Thyroid gland (tissue), 4 donors: ENCODE results near the gene TGFB3. TPM values are rescaled to one million over a fixed set of nuclear protein-coding genes. Genes with fewer than 3 reads are reported as not detected.

Source experiments
- DNase-seq, 2 donors: peaks; one replicate each; pipeline ENCODE4 v3.0.0-alpha.2; 2019
- H3K27ac ChIP-seq, 3 donors: fragments of 200-600 bp; sonication (generic); 1 replicate in 2 of 3; 2 replicates in 1 of 3; pipeline ENCODE4 v1.5.1; 2016 to 2019; ENCODE audit warnings: mild to moderate bottlenecking in 1 of 3, moderate library complexity in 1 of 3
- H3K27me3 ChIP-seq: fragments of 200-600 bp; sonication (generic); one replicate; pipeline ENCODE4 v1.5.1; 2019
- H3K36me3 ChIP-seq, 2 donors: fragments of 200-600 bp; sonication (generic); one replicate each; pipeline ENCODE4 v1.5.1; 2016 to 2019
- H3K4me1 ChIP-seq, 2 donors: fragments of 200-600 bp; sonication (generic); one replicate each; pipeline ENCODE4 v1.5.1; 2017 to 2019
- H3K4me3 ChIP-seq, 3 donors: fragments of 200-600 bp; sonication (generic); replicated peaks in 1 of 3; 1 replicate in 2 of 3; 2 replicates in 1 of 3; pipeline ENCODE4 v1.5.1; 2016; ENCODE audit warnings: mild to moderate bottlenecking in 1 of 3
- H3K9me3 ChIP-seq: fragments of 200-600 bp; sonication (generic); one replicate; pipeline ENCODE4 v1.5.1; 2017
- POLR2A ChIP-seq, 2 donors: fragments of 450-650 bp; IDR thresholded peaks; one replicate each; pipeline ENCODE4 v1.6.1; 2017; ENCODE audit warnings: antibody characterized with exemption in 2 of 2, mild to moderate bottlenecking in 2 of 2, moderate library complexity in 1 of 2
- WGBS, 2 donors: methylation state at CpG; one replicate each; pipeline ENCODE4 v1.1.5; 2017; 5-methylcytosine and 5-hydroxymethylcytosine counted together
- intact Hi-C: fragments of 100-400 bp; cut with DNase I; formaldehyde crosslinking; loops from one replicate; pipeline ENCODE4 v1.15.1; 2023
- total RNA-seq, 4 donors: library from RNA; depleted of rRNA; stranded (reverse); fragments of >200 nt; gene quantifications; one replicate each; pipeline ENCODE4 v1.2.3, GENCODE V29; 2016
- TF ChIP-seq, protein P1 (sequence below), 6 experiments: fragments of 200-600 bp in 3 of 6; fragments of 450-650 bp in 3 of 6; sonication (generic) in 3 of 6; IDR thresholded peaks; one replicate each; pipeline ENCODE4 v1.5.1; 2016 to 2019; ENCODE audit warnings: antibody characterized with exemption in 6 of 6, mild to moderate bottlenecking in 2 of 6, inconsistent platforms in 1 of 6, moderate library complexity in 1 of 6

TGFB3 gene
- total RNA-seq, 4 donors from 2014 or later: 8.0 to 14.7 (median 11.3) TPM

DNA sequence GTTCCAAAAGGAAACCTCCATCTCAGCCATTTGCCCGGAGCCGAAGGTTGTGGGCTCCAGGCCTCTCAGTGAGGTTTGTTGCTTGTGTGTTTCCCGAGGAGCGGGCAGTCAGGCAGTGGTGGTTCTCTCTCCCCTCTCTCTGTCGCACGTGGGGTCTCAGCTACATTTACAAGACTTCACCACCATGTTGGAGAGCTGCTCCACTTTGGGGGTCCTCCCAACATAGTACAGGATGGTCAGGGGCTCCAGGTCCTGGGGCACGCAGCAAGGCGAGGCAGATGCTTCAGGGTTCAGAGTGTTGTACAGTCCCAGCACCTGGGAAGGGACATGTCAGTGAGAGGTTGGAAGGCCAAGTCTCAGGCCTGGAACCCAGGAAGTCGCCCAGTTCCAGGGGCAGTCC is 22.8 kb downstream of the TGFB3 start:
- Histone ChIP-seq H3K27me3 (no peaks in the 10 kb centered on the region), H3K36me3 (peaks cover 0 to 8% of the 10 kb centered on the region in 2 donors), H3K4me3 (no peak overlapping the region), H3K27ac (no peak overlapping the region), H3K4me1 (no peaks in the 10 kb centered on the region), H3K9me3 (no peaks in the 10 kb centered on the region)
- DNase-seq: no peak
- intact Hi-C loops: no loop called here
- no peak for TF ChIP-seq POLR2A (IDR thresholded peaks at IDR 0.05)
- WGBS, 2 donors: 93 to 95% methylated on average over 7 to 9 of the region's 9 CpGs

DNA sequence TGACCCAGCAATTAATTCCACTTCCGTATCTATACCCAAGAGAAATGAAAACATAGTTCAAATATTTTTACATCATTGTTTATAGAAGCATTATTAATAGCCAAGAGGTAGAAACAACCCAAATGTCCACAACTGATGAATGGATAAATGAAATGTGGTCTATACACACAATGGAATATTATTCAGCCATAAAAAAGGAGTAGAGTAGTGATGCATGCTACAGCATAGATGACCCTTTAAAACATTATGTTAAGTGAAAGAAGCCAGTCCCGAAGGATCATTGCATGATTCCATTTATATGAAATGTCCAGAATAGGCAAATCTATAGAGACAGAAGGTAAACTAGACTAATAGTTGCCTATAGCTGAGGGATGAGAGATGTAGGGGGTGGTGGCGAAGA is 29.3 kb downstream of the TGFB3 start:
- no peak for TF ChIP-seq POLR2A (IDR thresholded peaks at IDR 0.05)
- TF ChIP-seq, protein P1, sequence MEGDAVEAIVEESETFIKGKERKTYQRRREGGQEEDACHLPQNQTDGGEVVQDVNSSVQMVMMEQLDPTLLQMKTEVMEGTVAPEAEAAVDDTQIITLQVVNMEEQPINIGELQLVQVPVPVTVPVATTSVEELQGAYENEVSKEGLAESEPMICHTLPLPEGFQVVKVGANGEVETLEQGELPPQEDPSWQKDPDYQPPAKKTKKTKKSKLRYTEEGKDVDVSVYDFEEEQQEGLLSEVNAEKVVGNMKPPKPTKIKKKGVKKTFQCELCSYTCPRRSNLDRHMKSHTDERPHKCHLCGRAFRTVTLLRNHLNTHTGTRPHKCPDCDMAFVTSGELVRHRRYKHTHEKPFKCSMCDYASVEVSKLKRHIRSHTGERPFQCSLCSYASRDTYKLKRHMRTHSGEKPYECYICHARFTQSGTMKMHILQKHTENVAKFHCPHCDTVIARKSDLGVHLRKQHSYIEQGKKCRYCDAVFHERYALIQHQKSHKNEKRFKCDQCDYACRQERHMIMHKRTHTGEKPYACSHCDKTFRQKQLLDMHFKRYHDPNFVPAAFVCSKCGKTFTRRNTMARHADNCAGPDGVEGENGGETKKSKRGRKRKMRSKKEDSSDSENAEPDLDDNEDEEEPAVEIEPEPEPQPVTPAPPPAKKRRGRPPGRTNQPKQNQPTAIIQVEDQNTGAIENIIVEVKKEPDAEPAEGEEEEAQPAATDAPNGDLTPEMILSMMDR (IDR thresholded peaks at IDR 0.05): no peak
- Histone ChIP-seq H3K4me1 (no peaks in the 10 kb centered on the region), H3K9me3 (no peaks in the 10 kb centered on the region), H3K27me3 (no peaks in the 10 kb centered on the region), H3K4me3 (no peak overlapping the region), H3K36me3 (no peaks in the 10 kb centered on the region), H3K27ac (no peak overlapping the region)
- no peak for DNase-seq
- 94% methylated on average over 3 of the region's 3 CpGs for WGBS, 2 donors
- intact Hi-C loops: no loop called here

DNA sequence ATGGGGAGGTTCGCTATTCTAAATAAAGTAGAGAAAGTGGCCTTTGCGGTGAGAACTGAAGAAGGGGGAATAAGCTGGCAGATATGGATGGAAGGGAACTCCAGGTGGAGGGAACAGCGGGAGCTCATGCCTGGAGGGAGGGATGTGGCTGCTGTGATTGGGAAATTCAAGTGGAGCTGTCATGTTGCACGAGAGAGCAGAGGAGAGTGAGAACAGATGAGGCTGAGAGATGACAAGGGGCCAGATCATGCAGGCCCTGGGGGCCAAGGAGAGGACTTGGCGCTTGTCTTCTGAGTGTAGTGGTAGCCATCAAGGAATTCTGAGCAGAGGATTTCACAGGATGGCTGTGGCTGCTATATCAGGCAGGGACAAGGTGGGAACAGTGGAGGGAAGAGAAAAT is 35.0 kb downstream of the TGFB3 start:
- intact Hi-C loops: no loop called here
- no peak overlapping the region for H3K27ac ChIP-seq
- H3K9me3 ChIP-seq: no peaks in the 10 kb centered on the region
- TF ChIP-seq, protein P1 (IDR thresholded peaks at IDR 0.05): no peak
- TF ChIP-seq POLR2A (IDR thresholded peaks at IDR 0.05): no peak
- H3K27me3 ChIP-seq: no peaks in the 10 kb centered on the region
- no peaks in the 10 kb centered on the region for H3K4me1 ChIP-seq
- DNase-seq: no peak
- WGBS, 2 donors: 88 to 91% methylated on average over 5 of the region's 5 CpGs
- no peaks in the 10 kb centered on the region for H3K36me3 ChIP-seq
- no peak overlapping the region for H3K4me3 ChIP-seq

DNA sequence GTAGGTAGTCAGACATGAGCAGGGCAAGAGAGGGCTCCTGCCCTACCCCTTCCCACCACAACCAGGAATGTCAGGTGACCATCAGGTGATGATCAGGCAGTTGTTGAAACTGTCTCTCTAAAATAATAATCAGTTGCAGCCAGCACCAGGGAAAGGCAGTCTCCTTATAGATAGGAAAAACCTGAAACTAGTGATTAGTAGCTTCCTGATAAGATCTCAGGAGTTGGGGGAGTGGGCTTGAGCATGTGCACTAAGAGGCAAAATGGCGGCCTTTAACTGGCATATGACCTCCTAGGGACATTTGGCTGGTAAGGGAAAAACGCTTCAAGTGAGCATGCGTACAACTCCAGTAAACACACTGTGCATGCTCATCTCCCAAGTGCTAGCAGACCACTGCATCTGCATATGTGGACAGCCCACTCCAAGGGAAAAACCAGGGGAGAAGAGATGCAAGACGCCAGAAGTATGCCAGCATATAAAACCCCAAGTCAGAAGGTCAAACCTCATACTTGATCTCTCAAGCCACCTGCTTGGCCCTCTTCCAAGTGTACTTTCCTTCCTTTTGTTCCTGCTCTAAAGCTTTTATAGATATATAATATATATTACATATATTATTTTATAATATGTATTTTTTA is 37.1 kb downstream of the TGFB3 start:
- Histone ChIP-seq H3K9me3 (no peaks in the 10 kb centered on the region), H3K4me1 (no peaks in the 10 kb centered on the region), H3K27ac (no peak overlapping the region), H3K4me3 (no peak overlapping the region), H3K27me3 (no peaks in the 10 kb centered on the region), H3K36me3 (no peaks in the 10 kb centered on the region)
- DNase-seq: no peak
- TF ChIP-seq, protein P1 (IDR thresholded peaks at IDR 0.05): no peak
- intact Hi-C loops: no loop called here
- WGBS, 2 donors: 94 to 98% methylated on average over 4 of the region's 4 CpGs

DNA sequence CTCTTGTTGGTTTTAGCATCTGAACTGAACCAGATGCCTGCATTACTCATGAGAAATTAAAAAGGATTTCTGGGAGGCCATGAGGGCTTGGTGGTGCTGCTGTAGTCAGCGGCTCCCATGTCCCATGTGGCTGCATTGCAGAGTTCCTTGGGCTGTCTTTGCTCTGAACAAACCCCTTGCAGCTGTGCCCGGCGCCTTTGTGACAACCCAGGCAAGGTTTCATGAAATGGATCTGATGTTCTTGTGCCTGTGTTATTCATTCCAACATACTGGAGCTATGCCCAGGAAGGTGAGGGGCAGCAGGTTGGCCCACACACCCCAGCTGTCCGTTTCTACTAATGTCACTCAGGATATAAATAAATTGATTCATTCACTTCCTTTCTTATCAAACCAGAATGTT is 40.8 kb downstream of the TGFB3 start:
- Histone ChIP-seq H3K4me3 (no peak overlapping the region), H3K27ac (no peak overlapping the region), H3K9me3 (no peaks in the 10 kb centered on the region), H3K27me3 (no peaks in the 10 kb centered on the region), H3K4me1 (no peaks in the 10 kb centered on the region), H3K36me3 (no peaks in the 10 kb centered on the region)
- TF ChIP-seq POLR2A (IDR thresholded peaks at IDR 0.05): no peak
- TF ChIP-seq, protein P1 (IDR thresholded peaks at IDR 0.05): no peak
- no peak for DNase-seq
- intact Hi-C loops: no loop called here
- WGBS, 2 donors: 88 to 93% methylated on average over 4 of the region's 4 CpGs
